ENCODE data around the gene TMEM72.
A peak's percentile ranks its signal among the peaks of the same experiment; 100 is the strongest.
"Not testable (repeated sequence)": the region's sequence is repeated elsewhere in the genome, so short reads cannot be mapped to it uniquely, and the experiment has no call there.

TMEM72 gene

DNA sequence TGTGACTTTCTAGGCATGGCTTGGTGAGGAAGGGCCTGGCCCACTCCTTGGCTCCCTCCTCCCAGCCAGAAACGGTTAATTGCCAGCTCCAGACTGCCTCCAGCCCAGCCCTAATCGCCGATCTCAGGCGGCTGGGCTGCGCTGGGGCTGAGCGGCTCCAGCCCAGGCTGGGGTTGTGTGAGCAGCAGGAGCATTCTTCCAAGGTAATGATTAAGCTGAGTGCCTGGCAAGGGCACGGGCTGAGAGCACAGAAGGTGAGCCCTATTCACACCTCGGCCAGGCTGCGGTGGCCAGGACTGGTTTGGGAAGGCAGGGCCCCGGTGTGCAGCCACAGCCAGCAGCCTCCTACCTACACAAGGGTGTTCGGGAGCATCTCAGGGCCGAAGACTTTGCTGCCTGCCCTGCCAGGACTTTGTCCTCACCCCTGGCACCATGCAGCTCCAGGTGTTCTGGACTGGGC lies at the start of gene TMEM72:
Gene TMEM72, plus strand, starts transcription at position 257 of the 460 bp plus-strand sequence. Its CDS starts 176 bp downstream, at position 433.
- DNase-seq (ENCODE audit: low read depth in 2 of 2), result no peak

DNA sequence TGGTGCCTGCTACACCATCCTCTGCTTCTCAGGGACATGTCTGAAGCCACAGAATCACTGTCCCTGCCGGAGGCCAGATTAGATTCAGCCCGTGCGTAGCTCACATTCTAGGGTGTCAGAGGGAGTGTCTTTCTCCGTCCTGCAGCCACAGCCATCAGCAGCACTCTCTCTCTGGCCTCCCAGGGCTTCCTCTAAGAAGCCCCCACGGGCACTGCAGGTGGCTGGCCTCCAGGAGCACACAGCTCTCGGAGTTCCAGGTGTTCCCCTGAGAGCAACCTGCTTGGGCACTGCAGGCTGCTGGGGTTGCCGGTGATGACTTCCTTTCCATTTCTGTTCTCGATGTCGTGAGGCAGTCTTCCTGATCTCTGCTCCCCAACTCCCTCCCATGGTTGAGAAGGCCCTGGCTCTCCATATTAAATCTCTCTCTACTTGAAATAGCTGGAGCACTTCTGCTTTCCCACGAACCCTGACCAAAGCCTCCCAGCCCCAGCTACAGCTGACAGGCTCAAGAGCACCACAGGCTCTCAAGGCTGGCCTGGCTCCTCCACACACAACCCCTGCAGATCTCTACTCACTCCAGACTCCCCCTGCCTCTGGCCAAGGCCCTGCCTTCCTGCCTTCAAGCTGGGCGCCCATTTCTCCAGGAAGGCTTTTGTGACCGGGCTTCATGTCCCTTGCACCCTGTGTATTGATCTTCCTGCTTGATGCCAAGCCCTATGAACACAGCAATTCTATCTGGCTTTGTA lies 49.0 kb upstream of the TMEM72 start:
- DNase-seq (ENCODE audit: low read depth in 2 of 2), result no peak

DNA sequence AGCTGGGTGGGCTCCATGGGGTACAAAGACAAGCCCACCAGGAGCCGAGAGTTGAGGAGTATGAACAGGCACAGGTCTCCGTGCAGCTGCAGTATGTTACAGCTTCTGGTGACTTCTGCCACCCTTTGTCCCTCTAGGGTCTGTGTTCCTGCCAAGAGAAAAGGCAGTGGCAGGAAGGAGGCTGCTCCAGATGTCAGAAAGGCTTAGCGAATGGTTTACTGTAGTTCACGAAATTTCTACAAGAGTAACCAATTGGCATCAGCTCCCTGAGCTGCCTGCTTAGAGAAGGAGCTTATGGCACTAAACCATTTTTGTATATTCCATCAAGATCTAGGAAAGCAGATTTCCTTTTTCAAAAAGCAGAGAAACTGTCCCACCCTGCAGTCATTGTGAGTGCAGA lies 48.2 kb upstream of the TMEM72 start:
- DNase-seq (ENCODE audit: low read depth in 2 of 2), result no peak

DNA sequence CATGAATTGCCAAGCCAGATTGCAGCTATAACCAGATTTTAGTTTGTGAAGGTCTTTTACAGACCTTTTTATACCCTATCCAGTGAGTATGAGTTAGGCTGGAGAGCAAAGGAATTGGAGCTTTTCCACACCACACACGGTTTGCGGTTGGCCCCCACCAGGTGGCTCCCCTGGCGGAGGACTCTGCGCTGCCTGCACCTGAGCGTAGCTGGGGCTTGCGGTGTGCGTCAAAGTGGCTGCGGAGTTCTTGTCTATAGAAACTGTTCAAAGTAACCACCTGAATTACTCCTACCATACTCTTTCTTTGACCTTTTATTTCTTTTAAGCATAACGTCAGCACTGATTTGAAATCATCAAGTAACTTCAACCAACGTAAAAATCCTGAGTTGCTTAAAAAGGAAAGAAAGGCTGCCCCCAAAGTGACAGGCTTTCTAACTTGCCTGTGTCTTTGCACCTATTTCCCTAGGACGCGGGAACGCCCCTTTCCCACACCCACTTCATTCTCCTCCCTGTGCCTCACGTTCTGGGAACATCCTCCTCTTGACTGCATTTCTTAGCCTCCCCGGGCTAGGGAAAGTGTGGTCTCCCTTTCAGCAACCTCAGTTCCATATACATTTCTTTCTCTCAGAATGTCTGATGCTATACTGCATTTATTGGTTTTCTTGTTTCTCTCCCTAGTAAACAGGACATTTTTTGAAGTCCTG lies 47.6 kb upstream of the TMEM72 start:
- no peak for DNase-seq (ENCODE audit: low read depth in 2 of 2)

DNA sequence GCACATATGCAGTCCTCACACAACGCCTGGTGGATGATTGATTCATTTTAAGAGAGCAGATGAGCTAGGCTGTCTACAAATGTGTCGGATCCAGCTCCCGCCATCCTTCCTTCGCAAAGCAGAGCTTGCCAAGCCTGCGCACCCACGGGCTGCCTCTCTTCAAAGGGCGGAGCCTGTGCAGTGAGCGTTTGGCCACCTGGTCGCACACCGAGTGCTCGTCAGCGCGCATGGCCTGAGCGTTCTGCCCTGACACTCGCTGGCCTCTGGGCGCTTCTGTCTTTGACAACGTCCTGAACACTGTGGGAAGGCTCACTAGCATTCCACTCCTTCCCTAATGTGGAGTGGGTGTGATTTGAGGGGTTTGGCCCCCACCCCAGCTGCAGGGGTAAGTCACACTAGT lies 47.1 kb upstream of the TMEM72 start:
- DNase-seq (ENCODE audit: low read depth in 2 of 2), result no peak

DNA sequence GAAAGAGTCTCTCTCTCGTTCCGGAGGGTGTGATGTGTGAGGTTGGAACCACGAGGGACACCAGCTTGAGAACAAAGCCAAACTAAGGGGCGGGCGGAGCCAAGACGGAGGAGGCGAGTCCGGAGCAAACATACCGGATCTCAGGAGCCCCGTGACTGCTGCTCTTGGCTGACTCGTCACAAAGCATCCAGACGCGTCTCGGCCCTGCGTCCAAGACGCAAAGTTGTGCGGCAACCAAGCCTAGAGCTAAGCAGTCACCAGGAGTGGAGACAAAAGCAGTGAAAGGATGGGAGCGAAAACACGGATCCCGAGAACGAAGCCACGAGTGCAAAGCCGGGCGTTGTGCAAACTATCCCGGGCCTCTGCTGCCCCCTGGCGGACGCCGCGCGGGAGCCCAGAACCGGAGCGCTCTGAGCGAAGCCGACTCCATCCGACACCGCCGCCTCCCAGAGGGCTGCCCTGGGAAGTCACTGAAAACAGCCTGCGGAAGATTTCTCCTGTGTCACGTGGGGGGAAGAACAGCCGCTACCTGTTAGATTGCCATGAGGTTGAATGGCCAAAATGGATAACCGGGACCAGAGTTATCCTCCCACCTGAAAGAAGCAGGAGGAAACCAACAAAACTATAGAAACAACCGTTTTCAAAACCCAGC lies 46.4 kb upstream of the TMEM72 start:
- DNase-seq (ENCODE audit: low read depth in 2 of 2), result peak; percentile 55 to 58

DNA sequence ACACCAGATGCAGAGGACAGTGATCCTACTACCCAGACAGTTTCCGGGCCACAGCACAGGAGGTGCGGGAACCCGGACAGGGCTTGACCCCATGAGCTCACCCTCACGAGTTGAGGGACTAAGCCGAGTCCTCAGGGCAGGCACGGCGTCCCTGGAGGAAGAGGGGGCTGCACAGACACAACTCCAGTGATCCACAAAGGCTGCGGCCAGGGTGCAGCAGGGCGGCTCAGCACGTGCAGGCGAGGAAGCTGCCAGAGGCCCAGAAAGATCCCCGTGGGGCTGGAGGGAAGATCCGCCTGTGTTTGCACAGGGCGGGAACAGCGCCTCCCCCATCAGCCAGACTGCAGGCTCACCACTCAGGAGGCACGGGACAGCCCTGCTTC lies 45.9 kb upstream of the TMEM72 start:
- DNase-seq (ENCODE audit: low read depth in 2 of 2), result no peak

DNA sequence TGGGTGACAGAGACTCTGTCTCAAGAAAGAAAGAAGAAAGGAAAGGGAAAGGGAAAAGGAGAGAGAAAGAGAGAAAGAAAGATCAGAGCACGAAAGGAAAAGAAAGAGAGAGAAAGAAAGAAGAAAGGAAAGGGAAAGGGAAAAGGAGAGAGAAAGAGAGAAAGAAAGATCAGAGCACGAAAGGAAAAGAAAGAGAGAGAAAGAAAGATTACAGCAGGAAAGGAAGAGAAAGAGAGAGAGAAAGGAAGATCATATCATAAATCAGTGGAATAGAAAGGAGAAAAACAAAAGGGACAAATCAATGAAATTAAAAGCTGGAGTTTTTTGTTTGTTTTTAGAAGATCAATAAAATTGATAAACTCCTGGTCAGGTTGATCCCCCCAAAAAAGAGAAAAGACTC lies 44.8 kb upstream of the TMEM72 start:
- not testable (repeated sequence) for DNase-seq (ENCODE audit: low read depth in 2 of 2)

DNA sequence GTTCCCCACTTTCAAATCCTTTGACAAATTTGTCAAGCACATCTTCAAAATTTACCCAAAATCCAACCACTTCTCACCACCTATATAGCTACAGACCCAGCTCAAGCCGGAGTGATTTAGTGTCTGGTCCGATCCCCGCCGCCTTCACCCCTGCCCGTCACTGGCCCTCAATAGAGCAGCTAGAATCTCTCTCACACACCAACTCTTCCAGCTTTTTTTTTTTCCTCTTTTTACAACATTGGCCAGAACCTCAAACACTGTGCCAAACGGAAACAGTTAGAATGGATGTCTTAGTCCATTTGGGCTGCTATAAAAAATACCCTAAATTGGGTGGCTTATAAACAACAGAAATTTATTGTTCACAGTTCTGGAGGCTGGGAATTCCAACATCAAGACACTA lies 41.1 kb upstream of the TMEM72 start:
- DNase-seq (ENCODE audit: low read depth in 2 of 2), result no peak

DNA sequence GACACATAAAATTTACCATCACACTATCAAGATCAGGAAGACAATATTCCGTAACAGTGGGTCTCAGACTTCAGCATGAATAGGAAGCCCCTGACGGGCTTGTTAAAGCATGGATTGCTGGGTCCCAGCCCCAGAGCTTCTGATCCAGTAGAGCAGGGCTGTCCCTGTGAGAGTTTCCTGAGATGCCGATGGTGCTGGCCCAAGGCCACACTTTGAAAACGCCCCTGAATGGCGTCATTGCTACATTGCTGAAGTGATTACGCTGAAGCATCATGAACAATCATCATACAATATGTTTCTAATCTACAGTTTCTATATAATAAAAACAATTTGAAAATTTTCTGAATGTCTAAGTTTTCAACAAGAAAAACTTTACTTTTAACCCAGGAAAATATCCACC lies 38.0 kb upstream of the TMEM72 start:
- peak; percentile 57 for DNase-seq (ENCODE audit: low read depth in 2 of 2)

DNA sequence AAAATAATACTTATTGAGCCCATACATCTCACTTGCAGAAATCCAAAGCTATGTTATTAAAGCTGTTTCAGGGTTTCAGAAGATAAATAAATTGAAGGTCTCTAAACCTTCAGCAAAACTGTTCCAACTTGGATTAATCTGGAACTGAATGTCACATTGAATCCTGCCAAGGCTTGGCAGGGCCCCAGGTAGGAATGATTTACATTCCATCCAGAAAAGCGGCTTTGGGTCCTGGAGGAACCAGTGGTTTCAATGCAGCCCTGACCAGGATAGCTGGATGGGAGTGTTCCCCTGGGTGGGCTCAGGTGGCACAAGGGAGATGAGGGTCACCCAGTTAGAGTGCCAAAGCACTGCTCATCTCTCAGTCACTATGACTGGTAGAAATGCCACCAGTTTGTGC lies 37.0 kb upstream of the TMEM72 start:
- DNase-seq (ENCODE audit: low read depth in 2 of 2), result no peak

- DNase-seq (ENCODE audit: low read depth in 2 of 2), result peak; percentile 55 to 62
Observed at GRCh38 chr10:44878706-44879530, 32.2 kb upstream of the TMEM72 start.

DNA sequence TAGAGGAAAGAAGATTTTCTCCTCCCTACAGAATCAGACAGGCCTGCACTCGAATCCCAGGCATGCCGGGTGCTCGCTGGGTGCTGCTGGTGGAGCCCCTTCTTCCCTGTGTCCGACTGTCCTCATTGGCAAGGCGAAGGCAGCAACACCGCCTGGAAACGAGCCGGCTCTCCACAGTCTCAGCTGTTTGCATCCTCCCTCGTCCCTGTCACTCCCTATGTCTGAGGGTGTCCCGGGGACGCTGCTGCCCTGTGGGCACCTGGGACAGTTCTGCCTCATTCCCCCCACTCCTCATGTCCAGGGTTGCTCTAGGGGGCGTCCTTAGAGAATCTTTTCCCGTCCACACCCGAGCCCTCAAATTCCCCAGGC lies 31.6 kb upstream of the TMEM72 start:
- no peak for DNase-seq (ENCODE audit: low read depth in 2 of 2)

DNA sequence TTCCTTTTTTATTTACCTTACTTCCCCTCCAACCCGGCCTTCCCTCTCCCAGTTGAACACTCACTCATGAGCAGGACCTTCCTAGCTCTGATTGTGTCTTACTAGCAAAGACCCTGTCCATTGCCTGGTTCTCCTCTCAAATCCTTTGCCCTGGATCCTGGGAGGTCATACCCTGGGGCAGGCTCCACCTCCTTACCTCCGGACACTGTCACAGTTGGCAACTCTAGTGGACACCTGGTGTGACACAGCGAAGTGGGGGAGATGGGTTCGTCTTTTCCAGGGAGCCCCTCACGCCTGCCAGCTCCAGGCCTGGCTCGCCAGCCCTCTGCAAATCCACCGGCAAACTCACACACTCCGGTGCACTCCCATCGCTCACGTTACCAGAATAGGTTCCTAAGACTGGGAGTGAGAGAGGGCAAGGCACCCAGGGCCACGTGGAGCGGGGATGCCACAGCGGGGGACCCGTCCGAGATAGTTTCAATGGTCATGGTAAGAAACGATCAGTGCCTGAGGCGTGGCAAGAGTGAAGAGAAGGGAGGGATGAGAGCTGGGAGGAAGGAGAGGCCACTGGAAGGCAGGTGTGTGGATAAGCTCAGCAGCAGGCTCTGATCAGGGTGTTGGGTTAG lies 30.9 kb upstream of the TMEM72 start:
- DNase-seq (ENCODE audit: low read depth in 2 of 2), result no peak

GRCh38 chr10:44881649-44882048 lies 29.5 kb upstream of the TMEM72 start:
- DNase-seq (ENCODE audit: low read depth in 2 of 2), result no peak

- DNase-seq (ENCODE audit: low read depth in 2 of 2), result no peak
Observed at GRCh38 chr10:44882166-44882720, 28.9 kb upstream of the TMEM72 start.

DNA sequence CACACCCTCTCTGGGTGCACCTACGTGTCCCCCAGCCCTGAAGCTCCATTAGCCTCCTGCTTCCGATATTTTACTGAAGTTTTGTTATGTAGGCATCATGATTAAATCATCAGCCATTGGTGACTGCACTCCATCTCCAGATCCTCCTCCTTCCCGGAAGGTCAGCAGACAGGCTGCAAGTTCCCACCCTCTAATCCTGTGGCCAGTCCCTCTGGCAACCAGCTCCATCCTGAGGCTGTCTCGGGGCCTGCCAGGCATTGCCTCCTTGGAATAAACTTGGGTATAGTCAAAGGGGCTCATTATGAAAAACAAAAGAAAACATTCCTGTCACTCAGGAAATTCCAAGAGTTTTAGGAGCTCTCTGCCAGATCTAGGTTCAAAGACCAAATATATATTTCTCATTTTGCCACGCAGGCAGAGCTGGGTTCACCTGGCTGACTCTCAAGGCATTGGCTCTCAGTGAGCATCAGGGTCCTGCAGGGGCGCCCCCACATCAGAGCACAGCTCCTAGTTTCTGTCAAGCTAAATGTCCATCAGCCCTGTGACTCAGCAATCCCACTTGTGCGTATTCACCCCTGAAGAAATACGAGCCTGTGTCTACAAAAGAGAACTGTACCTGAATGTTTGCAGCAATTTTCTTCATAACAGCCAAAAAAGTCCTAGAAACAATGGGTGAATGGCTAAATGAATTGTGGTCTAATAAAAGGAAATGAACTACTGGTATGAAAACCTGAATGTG lies 27.4 kb upstream of the TMEM72 start:
- no peak for DNase-seq (ENCODE audit: low read depth in 2 of 2)

- no peak for DNase-seq (ENCODE audit: low read depth in 2 of 2)
Observed at GRCh38 chr10:44885710-44886109, 25.4 kb upstream of the TMEM72 start.

- DNase-seq (ENCODE audit: low read depth in 2 of 2), result no peak
Observed at GRCh38 chr10:44886966-44887365, 24.2 kb upstream of the TMEM72 start.

DNA sequence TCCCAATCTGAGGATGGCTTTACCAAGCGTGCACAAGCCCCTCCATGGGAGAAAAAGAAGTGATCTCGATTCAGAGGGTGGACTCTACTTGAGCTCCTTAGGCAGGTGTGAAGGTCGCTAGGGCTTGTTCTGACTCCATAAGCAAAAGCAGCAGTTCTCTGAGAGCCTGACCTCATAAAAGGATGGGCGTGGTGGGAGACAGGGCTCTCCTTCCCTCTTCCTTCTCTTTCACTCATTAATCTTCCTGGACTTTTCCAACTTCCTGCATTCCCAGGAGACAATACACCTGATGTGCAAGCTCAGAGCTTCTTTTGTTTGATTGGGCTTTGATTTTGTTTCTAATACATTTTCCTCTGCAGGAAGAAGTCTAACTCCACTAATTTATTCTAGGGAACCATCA lies 22.3 kb upstream of the TMEM72 start:
- no peak for DNase-seq (ENCODE audit: low read depth in 2 of 2)

- DNase-seq (ENCODE audit: low read depth in 2 of 2), result no peak
Observed at GRCh38 chr10:44889834-44890233, 21.3 kb upstream of the TMEM72 start.
